Stomach (tissue), 9 donors: ENCODE results near the gene MTMR10. TPM values are rescaled to one million over a fixed set of nuclear protein-coding genes. Genes with fewer than 3 reads are reported as not detected.

Experiments
- DNase-seq, 2 donors: peaks; one replicate each; pipeline versions ENCODE4 v3.0.0 to v3.0.0-alpha.2; 2013 to 2019
- H3K27ac ChIP-seq, 5 donors: fragments of 200-600 bp in 4 of 5; sonication (generic) in 4 of 5; one replicate each; pipeline ENCODE4 v1.5.1; 2013 to 2019; ENCODE audit warnings: mild to moderate bottlenecking in 1 of 5, moderate library complexity in 1 of 5
- H3K27me3 ChIP-seq, 3 donors: fragments of 200-600 bp; sonication (generic); one replicate each; pipeline ENCODE4 v1.5.1; 2017 to 2019; ENCODE audit warnings: mixed run types in 1 of 3
- H3K36me3 ChIP-seq, 4 donors: fragments of 200-600 bp; sonication (generic); 1 replicate in 3 of 4; 2 replicates in 1 of 4; pipeline ENCODE4 v1.5.1; 2016 to 2019
- H3K4me1 ChIP-seq, 4 donors: fragments of 200-600 bp; sonication (generic); one replicate each; pipeline ENCODE4 v1.5.1; 2016 to 2019
- H3K4me3 ChIP-seq, 4 donors: fragments of 200-600 bp; sonication (generic) in 3 of 4; one replicate each; pipeline ENCODE4 v1.5.1; 2016 to 2019; ENCODE audit warnings: mild to moderate bottlenecking in 1 of 4
- H3K9me3 ChIP-seq, 4 donors: fragments of 200-600 bp; sonication (generic); one replicate each; pipeline ENCODE4 v1.5.1; 2016 to 2019
- EP300 ChIP-seq: sonication (generic); formaldehyde crosslinking; IDR thresholded peaks from one replicate; pipeline ENCODE4 v1.6.1; 2017; ENCODE audit warnings: antibody characterized with exemption
- POLR2A ChIP-seq, 4 donors: fragments of 450-650 bp; IDR thresholded peaks; one replicate each; pipeline ENCODE4 v1.6.1; 2016; ENCODE audit warnings: antibody characterized with exemption in 4 of 4, control low read depth in 2 of 4, mild to moderate bottlenecking in 1 of 4, moderate library complexity in 1 of 4
- POLR2AphosphoS5 ChIP-seq, 3 donors: sonication (generic); formaldehyde crosslinking; IDR thresholded peaks; one replicate each; pipeline ENCODE4 v1.6.1; 2016; ENCODE audit warnings: antibody characterized with exemption in 3 of 3
- WGBS, 5 donors: extraction: QIAGEN DNeasy Blood & Tissue Kit in 3 of 5; methylation state at CpG; one replicate each; pipeline versions ENCODE4 v1.1.5 to v1.1.7; 2013 to 2018; 5-methylcytosine and 5-hydroxymethylcytosine counted together
- intact Hi-C: fragments of 100-400 bp; cut with DNase I; formaldehyde crosslinking; loops from one replicate; pipeline ENCODE4 v1.15.1; 2023; ENCODE audit warnings: low total_unique reads
- polyA plus RNA-seq, 3 donors: library from polyadenylated mRNA; stranded (reverse); fragments of 200-250 nt; gene quantifications; one replicate each; pipeline ENCODE4 v1.2.3, GENCODE V29; 2013
- total RNA-seq, 5 donors: library from RNA; depleted of rRNA; stranded (reverse); fragments of >200 nt; gene quantifications; one replicate each; pipeline versions ENCODE4 v1.1.0 to v1.2.3, GENCODE V29; 2014 to 2016
- TF ChIP-seq, protein P1 (sequence below), 7 experiments: fragments of 450-650 bp in 4 of 7; fragments of 200-600 bp in 3 of 7; sonication (generic) in 3 of 7; IDR thresholded peaks; one replicate each; pipeline ENCODE4 v1.5.1; 2016 to 2019; ENCODE audit warnings: antibody characterized with exemption in 7 of 7, control low read depth in 2 of 7, mild to moderate bottlenecking in 1 of 7
- donor health status: healthy with polysubstance abuse.
- donor health status: Bipolar disorder and iron deficiency.
- donor health status: healthy.

Gene MTMR10
- total and polyA plus RNA-seq, 8 donors = 4.9 to 118 (median 26.5) TPM

DNA sequence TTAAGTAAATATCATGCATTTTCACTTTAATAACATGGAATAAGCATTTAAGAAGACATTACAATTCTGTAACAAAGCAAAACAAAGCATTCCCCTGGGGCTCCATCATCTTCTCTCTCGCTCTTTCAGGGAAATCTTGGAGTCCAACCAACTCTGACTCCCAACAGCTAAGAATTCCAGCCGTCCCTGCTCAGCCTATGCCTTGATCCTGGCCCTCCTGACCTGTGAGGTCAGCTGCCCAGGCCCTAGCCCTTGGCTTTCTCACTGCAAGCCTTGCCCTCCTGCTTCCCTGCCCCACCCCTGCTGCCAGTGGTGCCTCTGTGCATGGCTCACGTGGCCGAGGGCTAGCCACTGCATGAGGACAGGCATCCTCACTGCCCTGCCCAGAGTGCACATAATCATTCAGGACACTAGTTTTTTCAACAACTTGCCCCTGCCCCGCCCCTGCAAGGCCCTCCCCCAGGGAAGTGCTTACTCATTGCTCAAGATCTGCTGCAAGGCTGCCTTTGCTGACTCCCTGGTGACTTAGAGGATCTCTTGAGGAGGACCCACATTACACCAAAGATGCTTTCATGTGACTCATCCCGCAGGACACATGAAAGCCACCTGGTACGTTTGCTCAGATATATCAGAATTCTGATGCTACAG, 37.6 kb downstream of the MTMR10 start:
- H3K4me1 ChIP-seq = peaks cover 0 to 20% (median 0%) of the 10 kb centered on the region in 4 donors
- H3K9me3 ChIP-seq = no peaks in the 10 kb centered on the region
- WGBS, 5 donors = 75 to 85% (median 82%) methylated on average over 6 to 7 of the region's 7 CpGs
- H3K4me3 ChIP-seq = no peak overlapping the region
- no peak overlapping the region for H3K27ac ChIP-seq
- peaks cover 60 to 100% (median 97%) of the 10 kb centered on the region in 4 donors for H3K36me3 ChIP-seq
- TF ChIP-seq POLR2A (IDR thresholded peaks at IDR 0.05) (no peak), POLR2AphosphoS5 (IDR thresholded peaks at IDR 0.05) (no peak), EP300 (no peak)
- TF ChIP-seq, protein P1, sequence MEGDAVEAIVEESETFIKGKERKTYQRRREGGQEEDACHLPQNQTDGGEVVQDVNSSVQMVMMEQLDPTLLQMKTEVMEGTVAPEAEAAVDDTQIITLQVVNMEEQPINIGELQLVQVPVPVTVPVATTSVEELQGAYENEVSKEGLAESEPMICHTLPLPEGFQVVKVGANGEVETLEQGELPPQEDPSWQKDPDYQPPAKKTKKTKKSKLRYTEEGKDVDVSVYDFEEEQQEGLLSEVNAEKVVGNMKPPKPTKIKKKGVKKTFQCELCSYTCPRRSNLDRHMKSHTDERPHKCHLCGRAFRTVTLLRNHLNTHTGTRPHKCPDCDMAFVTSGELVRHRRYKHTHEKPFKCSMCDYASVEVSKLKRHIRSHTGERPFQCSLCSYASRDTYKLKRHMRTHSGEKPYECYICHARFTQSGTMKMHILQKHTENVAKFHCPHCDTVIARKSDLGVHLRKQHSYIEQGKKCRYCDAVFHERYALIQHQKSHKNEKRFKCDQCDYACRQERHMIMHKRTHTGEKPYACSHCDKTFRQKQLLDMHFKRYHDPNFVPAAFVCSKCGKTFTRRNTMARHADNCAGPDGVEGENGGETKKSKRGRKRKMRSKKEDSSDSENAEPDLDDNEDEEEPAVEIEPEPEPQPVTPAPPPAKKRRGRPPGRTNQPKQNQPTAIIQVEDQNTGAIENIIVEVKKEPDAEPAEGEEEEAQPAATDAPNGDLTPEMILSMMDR (IDR thresholded peaks at IDR 0.05) = no peak
- intact Hi-C loops = no loop called here
- H3K27me3 ChIP-seq = no peaks in the 10 kb centered on the region
- DNase-seq = no peak

DNA sequence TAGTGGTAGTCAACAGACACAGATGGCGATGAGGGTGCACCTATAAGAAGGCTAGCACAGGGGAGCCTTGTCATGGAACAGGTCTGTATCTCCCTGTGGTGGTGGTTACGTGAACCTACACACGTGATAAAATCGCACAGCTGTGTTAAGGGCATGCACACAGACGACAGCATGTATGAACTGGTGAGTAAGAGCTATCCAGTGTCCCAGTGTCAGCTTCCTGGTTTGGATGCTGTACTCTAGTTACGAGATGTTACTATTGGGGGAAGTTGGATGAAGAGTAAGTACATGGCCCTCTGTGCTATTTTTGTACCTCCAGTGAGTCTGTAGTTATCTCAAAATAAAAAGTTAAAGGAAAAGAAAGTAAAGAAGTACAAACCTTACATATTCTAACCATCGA, 38.2 kb downstream of the MTMR10 start:
- TF ChIP-seq POLR2AphosphoS5 (IDR thresholded peaks at IDR 0.05) (no peak), POLR2A (IDR thresholded peaks at IDR 0.05) (no peak), EP300 (no peak)
- TF ChIP-seq, protein P1 (IDR thresholded peaks at IDR 0.05) = no peak
- no peak for DNase-seq
- 92 to 94% (median 93%) methylated on average over 7 of the region's 7 CpGs for WGBS, 5 donors
- H3K4me1 ChIP-seq = peaks cover 0 to 20% (median 0%) of the 10 kb centered on the region in 4 donors
- H3K9me3 ChIP-seq = no peaks in the 10 kb centered on the region
- intact Hi-C loops = no loop called here
- no peak overlapping the region for H3K27ac ChIP-seq
- no peaks in the 10 kb centered on the region for H3K27me3 ChIP-seq
- no peak overlapping the region for H3K4me3 ChIP-seq
- peaks cover 53 to 100% (median 97%) of the 10 kb centered on the region in 4 donors for H3K36me3 ChIP-seq

DNA sequence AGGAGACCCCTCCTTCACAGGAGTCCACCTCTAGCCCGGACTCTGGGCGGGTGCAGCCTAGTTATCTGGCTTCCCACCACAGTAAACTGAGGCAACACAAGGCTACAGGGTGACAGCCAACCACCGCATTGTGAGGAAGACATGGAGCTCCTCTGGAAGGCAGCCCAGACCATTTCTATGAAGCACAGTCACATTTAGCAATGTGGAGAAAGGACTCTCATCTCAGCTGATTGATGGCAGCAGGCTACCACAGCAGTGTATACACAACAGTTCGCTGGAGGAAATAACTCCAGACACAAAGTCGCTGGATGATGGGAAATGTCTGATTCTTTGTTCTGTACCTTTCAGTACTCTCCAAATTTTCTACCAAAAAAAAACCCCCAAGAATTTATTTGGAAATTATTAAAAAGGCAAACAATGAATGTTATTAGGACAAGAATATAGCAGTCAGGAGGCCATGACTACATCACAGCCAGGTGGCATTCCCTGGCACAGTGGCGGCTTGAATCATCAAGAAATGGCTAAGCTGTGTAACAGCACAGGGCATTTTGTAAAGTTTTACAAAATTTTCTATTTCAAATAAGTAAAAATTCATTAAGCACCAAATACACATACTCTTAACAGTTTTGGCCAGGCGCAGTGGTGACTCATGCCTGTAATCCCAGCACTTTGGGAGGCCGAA, 47.6 kb downstream of the MTMR10 start:
- Histone ChIP-seq H3K4me1 (peaks cover 0 to 3% (median 0%) of the 10 kb centered on the region in 4 donors), H3K36me3 (peaks cover 63 to 100% (median 99%) of the 10 kb centered on the region in 4 donors), H3K4me3 (no peak overlapping the region), H3K9me3 (no peaks in the 10 kb centered on the region), H3K27me3 (no peaks in the 10 kb centered on the region), H3K27ac (no peak overlapping the region)
- no peak for TF ChIP-seq POLR2AphosphoS5 (IDR thresholded peaks at IDR 0.05)
- TF ChIP-seq, protein P1 (IDR thresholded peaks at IDR 0.05) = no peak
- TF ChIP-seq EP300 = no peak
- TF ChIP-seq POLR2A (IDR thresholded peaks at IDR 0.05) = no peak
- 80 to 95% (median 83%) methylated on average over 8 of the region's 8 CpGs for WGBS, 5 donors
- intact Hi-C loops = no loop called here
- DNase-seq = no peak

DNA sequence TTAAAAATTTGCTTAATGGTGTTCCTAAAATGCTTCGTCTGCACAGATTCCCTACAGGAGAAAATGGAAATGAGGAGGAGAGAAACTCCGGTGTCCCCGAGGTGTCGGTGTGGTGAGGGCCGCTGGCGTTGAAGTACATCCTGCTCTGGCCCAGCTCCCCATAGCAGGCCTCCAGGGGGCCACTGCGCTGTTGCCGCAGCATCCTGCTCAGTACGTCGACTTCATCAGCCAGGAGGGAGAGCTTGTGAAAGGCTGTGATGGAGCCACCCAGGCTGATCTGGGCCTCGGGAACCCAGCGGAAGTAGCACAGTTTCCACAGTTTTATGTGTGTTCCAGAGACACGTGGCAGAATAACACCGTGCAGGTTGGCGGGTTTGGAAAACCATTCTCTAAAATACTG, 49.9 kb downstream of the MTMR10 start:
- 91 to 96% (median 93%) methylated on average over 15 of the region's 15 CpGs for WGBS, 5 donors
- Histone ChIP-seq H3K4me1 (peaks cover 0 to 3% (median 0%) of the 10 kb centered on the region in 4 donors), H3K36me3 (peaks cover 67 to 100% (median 99%) of the 10 kb centered on the region in 4 donors), H3K27me3 (no peaks in the 10 kb centered on the region), H3K9me3 (no peaks in the 10 kb centered on the region), H3K4me3 (no peak overlapping the region), H3K27ac (no peak overlapping the region)
- TF ChIP-seq POLR2A (IDR thresholded peaks at IDR 0.05) = no peak
- TF ChIP-seq, protein P1 (IDR thresholded peaks at IDR 0.05) = no peak
- no peak for TF ChIP-seq EP300
- no peak for TF ChIP-seq POLR2AphosphoS5 (IDR thresholded peaks at IDR 0.05)
- intact Hi-C loops = no loop called here
- DNase-seq = no peak
